ENCODE results near the gene NARF.

NARF gene

DNA sequence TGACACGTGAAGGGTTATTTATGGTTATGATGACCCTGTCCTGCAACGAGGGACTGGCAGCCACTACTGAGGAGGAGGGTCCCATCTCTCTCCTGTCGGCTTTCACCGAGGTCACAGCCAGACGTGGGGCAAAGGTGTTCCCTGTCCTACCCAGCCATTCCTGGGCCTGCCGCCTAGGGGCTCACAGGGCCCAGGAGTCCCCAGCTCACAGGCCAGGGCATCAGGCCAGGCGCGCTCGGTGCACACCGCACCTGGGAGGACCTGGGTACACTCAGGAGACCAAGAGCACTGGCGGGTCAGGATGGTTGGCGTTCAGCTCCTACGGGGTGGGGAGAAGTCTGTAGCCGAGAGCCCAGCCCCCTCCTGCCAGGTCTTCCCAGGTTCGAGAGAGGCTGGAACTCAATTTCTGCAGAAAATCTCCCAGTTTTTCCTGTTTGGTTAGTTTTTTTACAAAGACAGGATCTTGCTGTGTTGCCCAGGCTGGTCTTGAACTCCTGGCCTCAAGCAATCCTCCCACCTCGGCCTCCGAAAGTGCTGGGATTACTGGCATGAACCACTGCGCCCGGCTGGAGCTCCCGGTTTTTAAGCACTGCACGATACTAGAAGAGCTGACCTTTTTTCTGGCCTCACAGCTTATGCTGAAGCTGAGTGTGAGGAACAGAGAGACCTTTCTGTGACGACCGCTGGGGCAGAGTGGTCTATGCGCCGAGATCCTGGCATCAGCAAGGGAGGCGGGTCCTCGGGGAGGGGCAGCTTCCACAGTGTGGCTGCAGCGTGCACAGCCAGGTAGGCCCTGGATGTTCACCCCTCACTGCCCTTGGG, 15.7 kb upstream of the NARF start:
- in situ Hi-C loops (cut with HindIII; ENCODE audit: low sequenced_read_pairs): no loop called here
- TF ChIP-seq, protein P1, sequence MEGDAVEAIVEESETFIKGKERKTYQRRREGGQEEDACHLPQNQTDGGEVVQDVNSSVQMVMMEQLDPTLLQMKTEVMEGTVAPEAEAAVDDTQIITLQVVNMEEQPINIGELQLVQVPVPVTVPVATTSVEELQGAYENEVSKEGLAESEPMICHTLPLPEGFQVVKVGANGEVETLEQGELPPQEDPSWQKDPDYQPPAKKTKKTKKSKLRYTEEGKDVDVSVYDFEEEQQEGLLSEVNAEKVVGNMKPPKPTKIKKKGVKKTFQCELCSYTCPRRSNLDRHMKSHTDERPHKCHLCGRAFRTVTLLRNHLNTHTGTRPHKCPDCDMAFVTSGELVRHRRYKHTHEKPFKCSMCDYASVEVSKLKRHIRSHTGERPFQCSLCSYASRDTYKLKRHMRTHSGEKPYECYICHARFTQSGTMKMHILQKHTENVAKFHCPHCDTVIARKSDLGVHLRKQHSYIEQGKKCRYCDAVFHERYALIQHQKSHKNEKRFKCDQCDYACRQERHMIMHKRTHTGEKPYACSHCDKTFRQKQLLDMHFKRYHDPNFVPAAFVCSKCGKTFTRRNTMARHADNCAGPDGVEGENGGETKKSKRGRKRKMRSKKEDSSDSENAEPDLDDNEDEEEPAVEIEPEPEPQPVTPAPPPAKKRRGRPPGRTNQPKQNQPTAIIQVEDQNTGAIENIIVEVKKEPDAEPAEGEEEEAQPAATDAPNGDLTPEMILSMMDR (IDR thresholded peaks at IDR 0.05; ENCODE audit: low read depth, low read length): no peak
- DNase-seq (ENCODE audit: low read depth, low spot score): no peak
- H3K4me3 ChIP-seq (ENCODE audit: low read depth, low read length): no peak overlapping the region

DNA sequence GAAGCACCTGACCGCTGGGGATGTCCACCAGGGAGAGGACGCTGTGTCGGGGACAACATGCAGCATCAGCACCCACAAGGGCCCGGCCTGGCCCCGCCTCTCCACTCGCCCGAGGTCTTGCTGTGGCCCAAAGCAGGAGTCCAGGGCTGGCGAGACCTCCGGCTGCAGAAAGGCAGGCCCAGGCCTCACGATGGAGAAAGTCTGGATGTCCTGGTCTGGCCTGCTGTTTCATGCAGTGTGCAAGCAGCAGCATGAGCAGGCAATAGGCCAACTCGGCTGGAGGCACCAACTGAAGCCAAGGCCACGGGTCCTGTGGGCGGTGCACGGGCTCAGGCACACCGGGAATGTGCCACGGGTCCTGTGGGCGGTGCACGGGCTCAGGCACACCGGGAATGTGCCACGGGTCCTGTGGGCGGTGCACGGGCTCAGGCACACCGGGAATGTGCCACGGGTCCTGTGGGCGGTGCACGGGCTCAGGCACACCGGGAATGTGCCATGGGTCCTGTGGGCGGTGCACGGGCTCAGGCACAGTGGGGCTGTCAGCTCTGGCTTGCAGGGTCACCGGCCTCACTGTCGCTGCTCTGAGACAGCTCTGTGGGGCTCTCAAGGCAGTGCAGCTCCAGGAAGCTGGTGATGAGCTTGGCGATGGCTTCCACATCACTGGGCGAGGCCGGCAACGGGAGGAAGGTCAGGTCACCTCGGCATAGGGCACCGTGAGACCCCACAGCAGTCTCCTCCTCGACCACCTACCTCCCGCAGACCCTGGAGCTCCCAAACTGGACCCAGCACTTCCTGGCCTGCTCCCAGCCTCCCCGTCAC, 14.9 kb upstream of the NARF start:
- in situ Hi-C loops (cut with HindIII; ENCODE audit: low sequenced_read_pairs): no loop called here
- TF ChIP-seq, protein P1 (IDR thresholded peaks at IDR 0.05; ENCODE audit: low read depth, low read length): no peak
- H3K4me3 ChIP-seq (ENCODE audit: low read depth, low read length): no peak overlapping the region
- DNase-seq (ENCODE audit: low read depth, low spot score): no peak

DNA sequence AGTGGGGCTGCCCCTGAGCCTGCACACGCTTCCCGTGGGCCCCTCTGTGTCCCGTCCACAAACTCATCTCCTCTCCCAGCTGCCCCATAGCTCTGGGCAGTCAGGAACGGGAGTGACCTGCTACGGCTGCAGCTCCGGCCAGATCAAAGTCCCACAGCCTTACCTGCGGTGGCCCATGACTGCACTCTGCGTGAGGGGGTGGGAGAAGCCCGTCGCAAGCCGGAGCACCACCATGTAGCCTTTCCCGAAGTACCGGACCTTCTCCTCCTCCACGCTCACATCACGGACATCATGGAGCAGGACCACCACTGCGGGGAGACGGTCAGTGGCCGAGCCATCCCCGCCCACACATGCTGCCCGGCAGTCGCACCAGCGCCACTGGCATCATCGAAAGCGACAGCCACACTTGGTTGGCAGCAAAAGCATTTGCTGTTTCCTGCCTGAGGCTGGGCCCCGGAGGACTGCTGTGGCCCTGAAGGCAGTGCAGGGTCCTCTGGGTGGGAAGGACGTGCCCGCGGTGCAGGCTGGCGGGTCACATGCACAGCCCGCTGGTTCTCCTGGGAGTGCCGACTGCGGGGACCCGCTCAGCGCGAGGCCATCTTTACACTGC, 14.2 kb upstream of the NARF start:
- DNase-seq (ENCODE audit: low read depth, low spot score): no peak
- in situ Hi-C loops (cut with HindIII; ENCODE audit: low sequenced_read_pairs): no loop called here
- TF ChIP-seq, protein P1 (IDR thresholded peaks at IDR 0.05; ENCODE audit: low read depth, low read length): no peak
- H3K4me3 ChIP-seq (ENCODE audit: low read depth, low read length): no peak overlapping the region

DNA sequence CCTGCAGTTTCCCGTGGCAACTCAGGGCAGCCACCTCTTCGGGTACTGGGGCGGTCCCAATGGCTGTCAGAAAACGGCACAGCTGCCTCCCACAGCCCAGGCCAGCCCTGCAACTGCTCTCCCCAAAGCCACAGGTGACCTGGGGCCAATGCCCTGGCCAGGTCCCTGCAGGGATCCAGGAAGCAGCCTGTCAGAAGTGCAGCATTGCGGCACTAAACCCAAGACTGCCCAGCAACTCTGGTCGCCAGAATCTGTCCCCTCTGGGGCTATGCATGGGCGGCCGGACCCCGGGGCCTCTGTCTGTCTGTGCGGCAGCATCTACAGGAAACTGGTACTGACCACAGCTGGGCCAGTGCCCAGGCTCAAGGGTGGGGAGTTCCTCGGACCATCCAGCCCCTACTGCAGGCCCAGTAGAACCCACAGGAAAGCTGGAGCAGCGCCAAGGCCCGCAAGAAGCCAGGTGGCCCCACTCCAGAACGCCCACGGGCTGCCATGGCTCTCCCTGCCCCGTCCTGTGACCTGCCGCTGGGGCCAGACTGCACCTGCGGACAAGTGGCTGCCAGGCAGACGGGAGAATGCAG, 13.5 kb upstream of the NARF start:
- DNase-seq (ENCODE audit: low read depth, low spot score): no peak
- TF ChIP-seq, protein P1 (IDR thresholded peaks at IDR 0.05; ENCODE audit: low read depth, low read length): no peak
- H3K4me3 ChIP-seq (ENCODE audit: low read depth, low read length): no peak overlapping the region
- in situ Hi-C loops (cut with HindIII; ENCODE audit: low sequenced_read_pairs): no loop called here

DNA sequence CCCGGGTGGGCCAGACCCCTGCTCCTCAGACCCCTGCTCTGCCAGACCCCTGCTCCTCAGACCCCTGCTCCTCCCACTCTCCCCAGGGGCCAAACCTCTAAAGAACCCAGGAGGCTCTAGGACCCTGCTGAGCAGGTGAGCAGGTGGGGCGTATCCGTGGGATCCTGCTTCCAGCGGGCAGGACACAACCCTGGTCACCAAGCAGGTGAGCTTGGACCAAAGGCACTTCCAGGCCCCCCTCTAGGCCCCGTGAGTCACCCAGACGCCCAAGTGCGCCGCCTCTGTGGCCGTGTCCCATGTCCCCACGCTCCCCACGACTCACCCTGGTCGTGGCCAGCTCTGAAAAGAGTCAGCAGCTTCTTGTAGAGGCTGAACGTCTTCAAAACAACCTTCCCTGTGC, 13.0 kb upstream of the NARF start:
- in situ Hi-C loops (cut with HindIII; ENCODE audit: low sequenced_read_pairs): no loop called here
- DNase-seq (ENCODE audit: low read depth, low spot score): no peak
- H3K4me3 ChIP-seq (ENCODE audit: low read depth, low read length): no peak overlapping the region
- TF ChIP-seq, protein P1 (IDR thresholded peaks at IDR 0.05; ENCODE audit: low read depth, low read length): no peak

DNA sequence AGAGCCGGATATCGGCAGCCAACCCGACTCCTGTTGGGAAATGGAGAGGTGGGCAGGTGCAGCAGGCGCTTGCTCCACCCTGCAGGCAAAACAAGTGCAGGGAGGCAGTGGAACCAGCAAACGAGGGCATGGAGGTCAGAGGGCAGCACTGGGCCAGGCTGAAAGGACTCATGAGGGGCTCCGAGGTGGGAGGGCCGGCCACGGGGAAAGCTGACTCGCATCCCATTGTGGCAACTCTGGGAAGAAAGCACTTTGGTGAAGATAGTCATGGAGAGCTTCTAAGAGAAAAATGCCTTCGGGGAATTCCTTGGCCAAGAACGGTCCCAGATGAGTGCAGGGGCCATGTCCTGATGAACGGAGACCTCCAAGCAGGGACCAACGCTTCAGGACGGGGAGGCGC, 12.4 kb upstream of the NARF start:
- no peak overlapping the region for H3K4me3 ChIP-seq (ENCODE audit: low read depth, low read length)
- no peak for DNase-seq (ENCODE audit: low read depth, low spot score)
- in situ Hi-C loops (cut with HindIII; ENCODE audit: low sequenced_read_pairs): no loop called here
- TF ChIP-seq, protein P1 (IDR thresholded peaks at IDR 0.05; ENCODE audit: low read depth, low read length): no peak
